SK-N-MC (cell line): ENCODE measurements around the gene EFEMP2.
"Not testable (repeated sequence)": the region's sequence is repeated elsewhere in the genome, so short reads cannot be mapped to it uniquely, and the experiment has no call there.

ENCODE experiments used
- DNase-seq: peaks from one replicate; pipeline ENCODE4 v3.0.0-alpha.2; 2011; ENCODE audit warnings: low read depth, low spot score
- H3K27ac ChIP-seq: fragments of 200-600 bp; sonication (generic); 2 replicates; pipeline ENCODE4 v1.5.1; 2016; ENCODE audit warnings: mixed run types
- H3K36me3 ChIP-seq: fragments of 200-600 bp; sonication (generic); 2 replicates; pipeline ENCODE4 v1.6.1; 2017; ENCODE audit warnings: antibody characterized with exemption, low read length, mixed read lengths; ENCODE audit not compliant: insufficient read depth
- H3K4me3 ChIP-seq: fragments of 200-600 bp; sonication (generic); 2 replicates; pipeline ENCODE4 v1.5.1; 2016
- H3K9ac ChIP-seq: fragments of 200-600 bp; sonication (generic); 2 replicates; pipeline ENCODE4 v1.8.0; 2017; ENCODE audit warnings: mixed run types, mixed read lengths; ENCODE audit not compliant: insufficient read length
- H3K9me3 ChIP-seq: fragments of 200-600 bp; sonication (generic); 2 replicates; pipeline ENCODE4 v1.6.1; 2017; ENCODE audit warnings: low read depth, mild to moderate bottlenecking, antibody characterized with exemption, low read length, moderate library complexity, mixed read lengths
- EZH2 ChIP-seq: fragments of 200-600 bp; sonication (generic); IDR thresholded peaks from one replicate; pipeline ENCODE4 v1.6.1; 2017; ENCODE audit warnings: antibody characterized with exemption
- FOXP2 ChIP-seq: optimal IDR thresholded peaks from 2 replicates; pipeline ENCODE3; 2011; ENCODE audit warnings: mild to moderate bottlenecking, moderate library complexity; ENCODE audit not compliant: insufficient read depth; ENCODE audit errors: extremely low read length, control extremely low read depth
- POLR2AphosphoS5 ChIP-seq: IDR thresholded peaks from 2 replicates; pipeline ENCODE4 v1.6.1; 2012; ENCODE audit warnings: mild to moderate bottlenecking, low read depth, low read length, borderline replicate concordance

Gene EFEMP2

GRCh38 chr11:65833297-65834030, 39.1 kb downstream of the EFEMP2 start, which contains the start of gene SNX32:
TSS of gene SNX32 (plus strand) at chr11:65833963. CDS start at chr11:65834066, 103 bp downstream.
- peak within 1 kb of the TSS; percentile 55; the same call in 1 of the 2 replicates for H3K27ac ChIP-seq
- DNase-seq, result peak; percentile 63
- H3K36me3 ChIP-seq, result no peaks in the 10 kb centered on the region
- H3K9ac ChIP-seq, result peak within 1 kb of the TSS; percentile 77
- H3K4me3 ChIP-seq, result peak within 1 kb of the TSS; percentile 84
- no peaks in the 10 kb centered on the region for H3K9me3 ChIP-seq
- peak; percentile 82 for TF ChIP-seq POLR2AphosphoS5
- no peak for TF ChIP-seq EZH2
- TF ChIP-seq FOXP2, result no peak

- H3K36me3 ChIP-seq, H3K27ac ChIP-seq, H3K9me3 ChIP-seq, H3K4me3 ChIP-seq, H3K9ac ChIP-seq, DNase-seq: not testable (repeated sequence)
Observed at GRCh38 chr11:65832231-65832630, 40.4 kb downstream of the EFEMP2 start.

GRCh38 chr11:65829459-65829858, 43.1 kb downstream of the EFEMP2 start:
- no peak for DNase-seq
- TF ChIP-seq FOXP2 (no peak), EZH2 (no peak), POLR2AphosphoS5 (no peak)
- no peaks in the 10 kb centered on the region for H3K9me3 ChIP-seq
- H3K9ac ChIP-seq, result no peak overlapping the region
- no peak overlapping the region for H3K4me3 ChIP-seq
- H3K27ac ChIP-seq, result no peak overlapping the region
- no peaks in the 10 kb centered on the region for H3K36me3 ChIP-seq

- Histone ChIP-seq H3K27ac (no peak overlapping the region), H3K9me3 (no peaks in the 10 kb centered on the region), H3K9ac (no peak overlapping the region), H3K36me3 (no peaks in the 10 kb centered on the region), H3K4me3 (no peak overlapping the region)
- no peak for DNase-seq
- TF ChIP-seq POLR2AphosphoS5, result no peak
- no peak for TF ChIP-seq FOXP2
- no peak for TF ChIP-seq EZH2
Observed at GRCh38 chr11:65826984-65827735, 45.4 kb downstream of the EFEMP2 start.

GRCh38 chr11:65822776-65823528, 49.6 kb downstream of the EFEMP2 start:
- no peaks in the 10 kb centered on the region for H3K9me3 ChIP-seq
- H3K9ac ChIP-seq, result no peak overlapping the region
- no peak for DNase-seq
- no peaks in the 10 kb centered on the region for H3K36me3 ChIP-seq
- H3K4me3 ChIP-seq, result no peak overlapping the region
- no peak for TF ChIP-seq FOXP2
- H3K27ac ChIP-seq, result no peak overlapping the region

- TF ChIP-seq EZH2 (no peak), POLR2AphosphoS5 (no peak), FOXP2 (no peak)
- H3K9ac ChIP-seq, result no peak overlapping the region
- H3K9me3 ChIP-seq, result no peaks in the 10 kb centered on the region
- DNase-seq, result no peak
- H3K4me3 ChIP-seq, result no peak overlapping the region
- no peak overlapping the region for H3K27ac ChIP-seq
- H3K36me3 ChIP-seq, result no peaks in the 10 kb centered on the region
Observed at GRCh38 chr11:65821107-65821506, 51.5 kb downstream of the EFEMP2 start.

GRCh38 chr11:65817835-65818680, 54.5 kb downstream of the EFEMP2 start:
- H3K4me3 ChIP-seq, result peak overlapping the region; percentile 83
- H3K9ac ChIP-seq, result peak overlapping the region; percentile 81
- H3K27ac ChIP-seq, result no peak overlapping the region
- no peak for TF ChIP-seq EZH2
- no peak for TF ChIP-seq FOXP2
- peak; percentile 41 for TF ChIP-seq POLR2AphosphoS5
- no peaks in the 10 kb centered on the region for H3K36me3 ChIP-seq
- peak; percentile 40 for DNase-seq
- H3K9me3 ChIP-seq, result no peaks in the 10 kb centered on the region
